ENCODE results near the gene PHF1.

DNA sequence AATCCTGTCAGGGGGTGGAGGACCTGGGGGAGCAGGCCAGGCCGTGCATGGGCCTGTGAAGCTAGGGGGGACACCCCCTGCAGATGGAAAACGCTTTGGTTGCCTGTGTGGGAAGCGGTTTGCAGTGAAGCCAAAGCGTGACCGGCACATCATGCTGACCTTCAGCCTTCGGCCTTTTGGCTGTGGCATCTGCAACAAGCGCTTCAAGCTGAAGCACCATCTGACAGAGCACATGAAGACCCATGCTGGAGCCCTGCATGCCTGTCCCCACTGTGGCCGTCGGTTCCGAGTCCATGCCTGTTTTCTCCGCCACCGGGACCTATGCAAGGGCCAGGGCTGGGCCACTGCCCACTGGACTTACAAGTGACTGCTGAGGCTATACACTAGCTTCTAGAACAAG lies 45.3 kb downstream of the PHF1 start:
- TF ChIP-seq, protein P1, sequence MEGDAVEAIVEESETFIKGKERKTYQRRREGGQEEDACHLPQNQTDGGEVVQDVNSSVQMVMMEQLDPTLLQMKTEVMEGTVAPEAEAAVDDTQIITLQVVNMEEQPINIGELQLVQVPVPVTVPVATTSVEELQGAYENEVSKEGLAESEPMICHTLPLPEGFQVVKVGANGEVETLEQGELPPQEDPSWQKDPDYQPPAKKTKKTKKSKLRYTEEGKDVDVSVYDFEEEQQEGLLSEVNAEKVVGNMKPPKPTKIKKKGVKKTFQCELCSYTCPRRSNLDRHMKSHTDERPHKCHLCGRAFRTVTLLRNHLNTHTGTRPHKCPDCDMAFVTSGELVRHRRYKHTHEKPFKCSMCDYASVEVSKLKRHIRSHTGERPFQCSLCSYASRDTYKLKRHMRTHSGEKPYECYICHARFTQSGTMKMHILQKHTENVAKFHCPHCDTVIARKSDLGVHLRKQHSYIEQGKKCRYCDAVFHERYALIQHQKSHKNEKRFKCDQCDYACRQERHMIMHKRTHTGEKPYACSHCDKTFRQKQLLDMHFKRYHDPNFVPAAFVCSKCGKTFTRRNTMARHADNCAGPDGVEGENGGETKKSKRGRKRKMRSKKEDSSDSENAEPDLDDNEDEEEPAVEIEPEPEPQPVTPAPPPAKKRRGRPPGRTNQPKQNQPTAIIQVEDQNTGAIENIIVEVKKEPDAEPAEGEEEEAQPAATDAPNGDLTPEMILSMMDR (IDR thresholded peaks at IDR 0.05) = no peak
- no peak for TF ChIP-seq POLR2A (IDR thresholded peaks at IDR 0.05)

All from Peyer's patch (tissue), 4 donors.